ENCODE results near the gene ACTMAP. TPM values are rescaled to one million over a fixed set of nuclear protein-coding genes. Genes with fewer than 3 reads are reported as not detected.
"Not testable (repeated sequence)": the region's sequence is repeated elsewhere in the genome, so short reads cannot be mapped to it uniquely, and the experiment has no call there.

Gene ACTMAP, protein sequence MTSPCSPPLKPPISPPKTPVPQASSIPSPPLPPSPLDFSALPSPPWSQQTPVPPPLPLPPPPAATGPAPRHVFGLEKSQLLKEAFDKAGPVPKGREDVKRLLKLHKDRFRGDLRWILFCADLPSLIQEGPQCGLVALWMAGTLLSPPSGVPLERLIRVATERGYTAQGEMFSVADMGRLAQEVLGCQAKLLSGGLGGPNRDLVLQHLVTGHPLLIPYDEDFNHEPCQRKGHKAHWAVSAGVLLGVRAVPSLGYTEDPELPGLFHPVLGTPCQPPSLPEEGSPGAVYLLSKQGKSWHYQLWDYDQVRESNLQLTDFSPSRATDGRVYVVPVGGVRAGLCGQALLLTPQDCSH
- polyA plus RNA-seq (ENCODE audit: insufficient read length): 8.5 TPM

GRCh38 chr19:40750058-40750873, at the start of gene ACTMAP:
ACTMAP (minus strand) TSS chr19:40750477; CDS start chr19:40749803, 674 bp downstream.
- DNase-seq (ENCODE audit: low read depth): peak; percentile 100

DNA sequence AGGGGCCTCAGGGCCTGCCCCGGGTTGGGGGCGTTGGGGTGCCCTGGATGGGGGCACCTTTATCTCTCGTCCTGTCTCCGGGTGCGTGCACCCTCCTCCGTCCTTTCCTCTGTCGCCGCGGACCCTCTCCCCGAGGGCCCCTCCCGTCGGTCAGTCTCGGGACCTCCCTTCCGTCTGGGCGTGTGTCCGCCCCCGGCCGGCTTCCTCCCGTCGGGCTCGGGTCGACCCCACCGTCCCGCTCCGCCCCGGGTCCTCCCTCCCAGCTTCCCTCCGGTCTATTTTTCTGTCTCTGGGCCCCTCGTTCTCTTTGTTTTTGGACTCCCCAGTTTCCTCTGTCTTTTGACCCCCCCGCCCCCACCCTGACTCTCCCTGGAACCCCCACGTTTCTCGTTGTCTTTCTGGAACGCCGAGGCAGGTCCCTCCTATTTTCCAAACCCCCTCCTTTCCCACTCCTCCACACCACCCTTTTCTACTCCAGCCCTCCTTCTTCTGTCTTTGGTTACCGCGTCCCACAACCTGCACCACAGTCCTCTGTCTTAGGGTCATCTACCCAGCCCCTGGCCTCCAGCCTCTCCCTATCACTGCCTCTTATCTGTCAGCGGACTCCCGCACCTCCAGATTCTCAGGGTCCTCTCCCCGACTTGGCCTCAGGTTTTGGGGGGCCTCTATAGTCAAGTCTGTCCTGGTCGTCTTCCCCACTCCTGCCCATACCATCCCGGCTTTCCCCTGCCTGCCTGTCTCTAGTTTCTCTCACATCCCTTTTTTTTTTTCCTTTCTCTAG, 49.5 kb upstream of the ACTMAP start:
- no peak for DNase-seq (ENCODE audit: low read depth)

GRCh38 chr19:40798683-40799557, 48.6 kb upstream of the ACTMAP start, which contains the start of gene EGLN2:
EGLN2 (plus strand) TSS chr19:40799191; CDS start chr19:40800573, 1,382 bp downstream.
- DNase-seq (ENCODE audit: low read depth): peak; percentile 95

- no peak for DNase-seq (ENCODE audit: low read depth)
These were observed 47.8 kb upstream of the ACTMAP start for GRCh38 chr19:40797963-40798682.

DNA sequence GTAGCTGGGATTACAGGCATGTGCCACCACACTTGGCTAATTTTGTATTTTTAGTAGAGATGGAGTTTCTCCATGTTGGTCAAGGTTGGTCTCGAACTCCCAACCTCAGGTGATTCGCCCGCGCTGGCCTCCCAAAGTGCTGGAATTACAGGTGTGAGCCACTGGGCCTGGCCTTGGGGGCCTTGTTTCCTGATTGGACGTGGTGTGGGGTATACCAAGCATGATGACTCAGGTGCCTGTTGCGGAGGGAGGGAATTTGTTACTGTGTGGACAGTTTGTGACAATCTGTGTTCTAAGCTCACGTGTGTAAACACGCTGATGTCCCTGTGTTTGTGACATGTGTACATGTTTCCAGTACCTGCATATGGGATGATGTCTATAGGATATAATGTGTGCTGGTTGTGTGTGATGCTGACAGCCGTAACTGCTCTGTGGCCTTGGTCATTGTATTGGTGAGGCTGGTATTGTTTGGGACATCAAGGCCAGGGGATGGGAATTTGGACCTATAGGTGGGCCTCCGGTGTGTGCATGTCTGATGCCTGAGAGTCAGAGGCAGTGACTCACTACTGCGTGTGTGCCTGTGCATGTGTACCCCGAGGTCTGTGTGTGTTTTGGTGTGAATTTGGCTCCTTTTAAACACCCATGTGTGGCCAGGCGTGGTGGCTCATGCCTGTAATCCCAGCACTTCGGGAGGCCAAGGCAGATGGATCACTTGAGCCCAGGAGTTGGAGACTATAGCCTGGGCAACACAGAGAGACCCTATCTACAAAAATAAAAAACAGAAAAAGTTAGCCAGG, 47.1 kb upstream of the ACTMAP start:
- no peak for DNase-seq (ENCODE audit: low read depth)

GRCh38 chr19:40791996-40792395, 41.7 kb upstream of the ACTMAP start:
- no peak for DNase-seq (ENCODE audit: low read depth)

- no peak for DNase-seq (ENCODE audit: low read depth)
These were observed 41.1 kb upstream of the ACTMAP start for GRCh38 chr19:40791349-40791748.

GRCh38 chr19:40786060-40787037, 36.1 kb upstream of the ACTMAP start:
- DNase-seq (ENCODE audit: low read depth): no peak

GRCh38 chr19:40785526-40785925, 35.2 kb upstream of the ACTMAP start:
- DNase-seq (ENCODE audit: low read depth): no peak

DNA sequence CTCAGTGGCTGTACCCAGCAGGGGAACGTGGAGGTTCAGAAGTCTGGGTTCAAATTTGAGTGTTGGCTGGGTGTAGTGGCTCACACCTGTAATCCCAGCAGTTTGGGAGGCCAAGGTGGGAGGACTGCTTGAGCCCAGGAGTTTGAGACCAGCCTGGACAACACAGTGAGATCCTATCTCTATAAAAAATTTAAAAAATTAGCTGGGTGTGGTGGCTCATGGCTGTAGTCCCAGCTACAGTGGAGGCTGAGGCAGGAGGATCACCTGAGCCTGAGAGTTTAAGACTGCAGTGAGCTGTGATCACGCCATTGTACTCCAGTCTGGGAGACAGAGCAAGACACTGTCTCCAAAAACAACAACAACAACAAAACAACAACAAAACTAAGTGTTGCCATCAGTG, 33.9 kb upstream of the ACTMAP start:
- DNase-seq (ENCODE audit: low read depth): not testable (repeated sequence)

DNA sequence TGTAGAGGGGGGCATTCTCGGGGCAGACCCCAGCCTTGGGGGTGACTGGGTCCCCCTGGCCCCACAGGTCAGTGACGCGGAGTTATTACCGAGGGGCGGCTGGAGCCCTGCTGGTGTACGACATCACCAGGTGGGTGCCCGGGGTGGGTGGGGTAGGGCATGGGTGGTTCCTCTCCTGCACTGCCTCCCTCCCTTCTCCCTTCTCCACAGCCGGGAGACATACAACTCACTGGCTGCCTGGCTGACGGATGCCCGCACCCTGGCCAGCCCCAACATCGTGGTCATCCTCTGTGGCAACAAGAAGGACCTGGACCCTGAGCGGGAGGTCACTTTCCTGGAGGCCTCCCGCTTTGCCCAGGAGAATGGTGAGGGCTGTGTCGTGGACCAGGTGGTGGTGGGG, 33.4 kb upstream of the ACTMAP start:
- no peak for DNase-seq (ENCODE audit: low read depth)

- no peak for DNase-seq (ENCODE audit: low read depth)
These were observed 30.9 kb upstream of the ACTMAP start for GRCh38 chr19:40781140-40781539.

DNA sequence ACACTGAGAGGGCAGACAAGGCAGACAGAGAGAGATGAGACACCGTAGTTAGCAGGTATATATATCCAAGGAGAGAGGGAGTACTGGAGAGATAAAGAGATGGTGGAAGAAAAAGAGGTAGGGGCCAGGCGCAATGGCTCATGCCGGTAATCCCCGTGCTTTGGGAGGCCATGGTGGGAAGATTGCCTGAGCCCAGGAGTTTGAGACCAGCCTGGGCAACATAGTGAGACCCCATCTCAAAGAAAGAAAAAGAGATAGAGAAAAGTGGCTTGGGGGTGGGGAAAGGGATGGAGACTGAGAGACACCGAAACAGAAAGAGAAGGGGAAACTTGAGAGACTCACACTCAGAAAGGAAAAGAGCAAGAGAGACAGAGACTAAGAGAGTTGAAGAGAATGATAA, 30.3 kb upstream of the ACTMAP start:
- no peak for DNase-seq (ENCODE audit: low read depth)

GRCh38 chr19:40778706-40779284, 28.5 kb upstream of the ACTMAP start:
- DNase-seq (ENCODE audit: low read depth): no peak

DNA sequence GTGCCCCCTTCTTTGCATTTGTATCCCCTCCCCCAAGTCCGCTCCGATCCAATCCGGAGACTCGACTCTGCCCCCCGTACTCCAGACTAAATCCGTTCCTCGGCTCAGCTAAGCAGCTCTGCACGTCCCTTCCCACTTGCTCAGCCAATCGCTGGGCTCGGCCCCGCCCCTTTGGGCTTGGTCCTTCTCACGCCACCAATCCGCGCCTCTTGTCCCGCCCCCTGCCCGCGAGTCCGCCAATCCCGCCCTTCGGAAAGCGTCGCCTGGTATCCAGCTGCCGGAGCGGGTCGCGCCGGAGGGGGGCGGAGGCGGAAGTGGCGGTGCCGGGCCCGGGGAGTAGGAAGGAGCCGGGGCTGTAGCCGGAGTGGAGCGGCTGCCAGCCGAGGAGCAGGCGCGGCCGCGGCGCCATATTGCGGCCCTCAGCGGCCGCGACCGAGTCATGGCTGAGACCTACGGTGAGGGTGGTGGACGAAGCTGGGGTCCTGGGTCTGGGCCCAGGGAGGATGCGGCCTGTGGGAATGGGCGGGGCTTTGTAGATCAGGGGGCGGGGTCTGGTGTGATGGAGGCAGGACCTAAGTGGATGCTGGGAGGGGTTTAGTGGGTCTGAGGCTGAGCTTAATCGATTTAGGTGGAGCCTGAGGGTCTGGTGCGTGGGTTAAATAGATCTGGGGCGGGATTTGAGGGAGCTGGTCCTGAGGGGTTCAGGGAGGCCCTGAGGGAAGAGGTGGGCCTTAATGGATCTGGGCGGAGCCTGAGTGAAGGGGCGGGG, 27.8 kb upstream of the ACTMAP start, which contains the start of gene RAB4B:
Gene RAB4B (plus strand): TSS at position 311 of the 769 bp plus-strand sequence. CDS start 129 bp downstream, at position 440.
- DNase-seq (ENCODE audit: low read depth): peak; percentile 98

DNA sequence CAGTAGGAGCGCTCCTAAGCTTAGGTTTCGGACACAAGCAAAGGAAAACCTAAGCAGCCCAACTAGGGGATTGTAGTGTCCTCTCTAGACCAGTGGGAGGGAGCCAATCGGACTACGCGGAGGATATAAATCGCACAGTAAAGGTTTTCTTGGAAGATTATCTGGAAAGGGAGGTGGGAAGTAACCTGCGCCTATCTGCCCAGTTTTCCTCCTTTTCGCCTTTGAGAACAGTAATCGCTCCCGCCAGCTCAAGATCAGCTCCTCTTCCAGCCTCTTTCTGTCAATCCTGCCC, 27.3 kb upstream of the ACTMAP start:
- DNase-seq (ENCODE audit: low read depth): no peak
